G401 (cell line): ENCODE measurements around the gene LHX1. TPM values are rescaled to one million over a fixed set of nuclear protein-coding genes. Genes with fewer than 3 reads are reported as not detected.

Experiments
- DNase-seq: peaks from one replicate; pipeline ENCODE4 v3.0.0-alpha.2; 2015; ENCODE audit warnings: low spot score
- in situ Hi-C: cut with HindIII; loops from 2 replicates; pipeline ENCODE4 v1.10.0; 2016; ENCODE audit warnings: low sequenced_read_pairs, mixed read lengths
- total RNA-seq: library from RNA; depleted of rRNA; stranded (reverse); fragments of >200 nt; shearing (Covaris generic); gene quantifications from 2 replicates; pipeline ENCODE4 v1.2.3, GENCODE V29; 2014

Gene LHX1
- total RNA-seq, 1 experiment from 2014 or later = 3.7 TPM

DNA sequence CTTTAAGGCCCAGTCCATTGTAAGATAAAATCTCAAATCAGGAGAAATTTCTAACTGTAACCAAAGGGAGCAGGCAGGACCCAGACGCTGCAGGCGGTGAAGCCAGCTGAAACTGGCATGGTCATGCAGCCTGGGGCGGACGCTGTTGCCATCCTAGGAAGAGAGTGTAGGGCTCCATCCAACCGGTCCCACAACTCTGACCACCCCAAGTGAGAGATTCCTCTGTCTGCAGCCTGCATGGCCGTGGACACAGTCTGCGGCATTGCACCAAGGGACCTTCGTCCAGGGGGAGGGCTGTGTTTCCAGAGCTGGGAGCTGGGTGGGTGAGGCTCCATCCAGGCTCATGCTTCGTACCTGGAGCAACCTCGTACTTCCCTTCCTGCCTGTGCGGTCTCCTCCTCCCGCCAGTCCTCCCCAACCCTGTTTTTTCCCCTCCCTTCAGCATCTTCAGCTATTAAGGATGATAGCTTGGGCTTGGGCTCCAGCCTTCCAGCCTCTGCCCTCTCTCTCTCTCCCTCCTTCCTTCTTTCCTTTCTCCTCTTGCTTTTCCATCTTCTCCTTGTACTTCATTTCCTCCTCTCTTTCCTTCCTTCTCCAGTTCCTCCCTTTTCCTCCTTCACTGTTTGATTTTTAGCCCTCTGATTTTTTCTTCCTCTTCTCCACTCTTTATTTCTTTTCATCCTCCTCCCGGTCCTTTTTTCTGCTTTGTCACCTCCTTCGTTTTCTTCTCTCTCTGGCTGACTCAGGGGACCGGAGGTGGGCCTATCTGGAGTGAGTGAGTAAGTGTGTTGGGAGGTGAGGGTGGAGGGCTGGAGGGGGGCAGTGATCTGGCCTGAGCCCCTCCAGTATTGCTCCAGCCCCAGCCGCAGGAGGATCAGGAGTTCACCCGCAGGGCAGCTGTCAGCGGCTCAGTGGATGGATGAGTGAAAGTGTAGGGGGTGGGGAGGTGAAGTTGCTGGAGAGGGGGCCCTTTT, 17.0 kb upstream of the LHX1 start:
- in situ Hi-C loops = no loop called here
- peak; percentile 61 for DNase-seq

DNA sequence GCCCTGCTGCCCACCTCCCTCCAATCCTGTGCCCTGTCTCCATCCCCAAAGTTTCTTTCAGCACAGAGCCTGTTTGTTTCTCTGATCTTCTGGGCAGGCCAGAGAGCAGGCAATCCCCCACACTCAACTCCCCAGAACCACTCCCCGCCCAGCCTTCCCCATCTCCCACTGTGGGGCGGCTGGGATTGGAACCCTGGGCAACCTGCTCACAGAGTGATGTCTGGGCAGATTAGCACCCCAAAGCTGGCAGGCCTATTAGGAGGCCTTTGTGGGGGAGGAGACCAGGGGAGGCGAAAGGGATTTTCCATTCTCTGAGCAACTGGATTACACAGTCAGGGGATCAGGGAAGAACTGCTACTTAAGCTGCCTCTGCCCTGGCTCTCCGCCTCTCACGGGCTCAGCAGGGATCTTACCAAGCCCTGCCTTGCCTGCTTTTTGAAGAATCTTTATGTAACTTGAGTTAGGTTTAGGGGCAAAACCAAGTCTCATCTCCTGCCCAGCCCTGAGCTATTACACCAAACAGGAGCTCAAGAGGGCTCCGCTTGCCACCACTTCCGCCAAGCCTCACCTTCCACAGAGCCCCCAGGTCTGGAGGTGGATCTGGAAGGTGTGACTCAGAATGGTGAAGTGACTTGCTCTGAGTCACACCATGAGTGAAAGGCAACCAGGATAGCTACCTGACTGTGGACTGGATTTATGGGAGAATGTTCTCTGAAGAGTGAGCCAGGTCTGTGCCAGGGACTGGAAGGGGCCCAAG, 16.0 kb upstream of the LHX1 start:
- peak; percentile 60 for DNase-seq
- in situ Hi-C loops = no loop called here

DNA sequence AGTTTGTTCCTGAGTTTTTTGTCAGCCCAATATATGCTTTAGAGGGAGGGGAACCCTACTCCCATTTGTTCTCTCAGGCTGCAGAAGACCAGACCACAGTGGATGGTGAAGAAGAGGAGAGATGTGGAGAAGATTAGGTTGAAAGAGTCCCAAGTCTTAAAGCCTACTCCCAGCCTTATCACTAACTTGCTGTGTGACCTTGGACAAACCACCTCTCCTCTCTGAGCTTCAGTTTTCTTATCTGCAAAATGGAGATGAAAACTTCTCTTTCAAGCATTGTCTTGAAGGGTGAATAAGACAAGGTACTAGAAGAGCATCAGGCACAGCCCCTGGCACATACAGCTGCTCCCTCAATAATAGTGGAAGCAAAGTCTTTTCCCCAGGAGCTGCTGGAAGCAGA, 15.1 kb upstream of the LHX1 start:
- no peak for DNase-seq
- in situ Hi-C loops = no loop called here

DNA sequence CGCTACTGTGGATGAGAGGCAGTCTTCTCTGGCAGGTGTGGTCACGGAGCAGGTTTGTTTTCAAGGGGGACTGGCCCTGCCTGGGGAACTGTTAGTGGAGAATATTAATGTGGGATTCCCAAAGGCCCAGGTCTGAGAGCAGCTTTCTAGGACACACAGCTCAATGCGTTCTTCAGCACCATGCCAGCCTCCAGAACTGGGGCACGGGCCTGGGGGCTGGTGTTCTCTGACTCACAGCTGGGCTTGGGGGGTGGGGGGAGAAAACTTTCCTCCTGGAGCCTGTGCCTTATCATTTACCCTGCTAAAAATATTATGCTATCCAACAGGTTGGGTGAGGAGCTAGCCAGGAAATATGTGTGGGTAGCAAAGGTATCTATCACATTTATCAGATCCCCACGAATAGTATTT, 13.5 kb upstream of the LHX1 start:
- peak; percentile 31 for DNase-seq
- in situ Hi-C loops = no loop called here

DNA sequence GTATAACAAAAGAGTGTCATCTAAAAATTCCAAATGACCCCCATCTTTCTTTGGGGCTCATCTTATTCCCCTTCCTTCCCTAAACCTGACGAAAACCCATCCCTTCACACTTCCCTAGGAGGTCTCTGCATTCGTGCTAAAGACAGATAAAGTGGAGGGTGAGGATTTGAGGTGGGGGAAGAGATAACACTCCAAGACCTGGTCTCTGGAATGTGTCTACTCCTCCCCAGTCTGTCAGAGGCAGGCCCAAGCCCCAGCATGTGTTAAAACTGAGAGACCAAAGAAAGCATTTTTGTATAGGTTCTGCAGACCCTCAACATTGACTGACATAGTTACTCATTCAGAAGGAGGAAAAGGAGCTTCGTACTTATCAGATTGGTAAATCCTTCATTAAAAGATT, 11.0 kb upstream of the LHX1 start:
- in situ Hi-C loops = loop anchor here (25.0 kb wide), 1 partner anchor 89 kb away; no protein-coding TSS in a partner anchor
- DNase-seq = peak; percentile 16

DNA sequence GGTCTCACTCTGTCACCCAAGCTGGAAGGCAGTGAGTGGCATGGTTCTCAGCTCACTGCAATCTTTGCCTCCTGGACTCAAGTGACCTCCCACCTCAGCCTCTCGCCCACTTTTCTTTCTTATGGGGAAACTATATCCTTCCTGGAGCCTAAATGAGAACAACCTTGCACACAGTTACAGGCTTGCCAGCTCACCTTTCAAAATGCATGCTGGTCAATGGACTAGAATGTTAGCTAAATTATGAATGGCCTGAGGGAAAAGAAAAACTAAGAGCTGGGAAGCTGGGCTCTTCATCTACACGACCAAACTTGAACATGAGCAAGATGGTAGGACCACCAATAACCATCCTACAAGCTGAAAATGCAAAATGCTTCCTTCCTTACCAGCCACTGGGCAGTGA, 10.6 kb upstream of the LHX1 start:
- in situ Hi-C loops = loop anchor here (25.0 kb wide), 1 partner anchor 89 kb away; no protein-coding TSS in a partner anchor
- no peak for DNase-seq

DNA sequence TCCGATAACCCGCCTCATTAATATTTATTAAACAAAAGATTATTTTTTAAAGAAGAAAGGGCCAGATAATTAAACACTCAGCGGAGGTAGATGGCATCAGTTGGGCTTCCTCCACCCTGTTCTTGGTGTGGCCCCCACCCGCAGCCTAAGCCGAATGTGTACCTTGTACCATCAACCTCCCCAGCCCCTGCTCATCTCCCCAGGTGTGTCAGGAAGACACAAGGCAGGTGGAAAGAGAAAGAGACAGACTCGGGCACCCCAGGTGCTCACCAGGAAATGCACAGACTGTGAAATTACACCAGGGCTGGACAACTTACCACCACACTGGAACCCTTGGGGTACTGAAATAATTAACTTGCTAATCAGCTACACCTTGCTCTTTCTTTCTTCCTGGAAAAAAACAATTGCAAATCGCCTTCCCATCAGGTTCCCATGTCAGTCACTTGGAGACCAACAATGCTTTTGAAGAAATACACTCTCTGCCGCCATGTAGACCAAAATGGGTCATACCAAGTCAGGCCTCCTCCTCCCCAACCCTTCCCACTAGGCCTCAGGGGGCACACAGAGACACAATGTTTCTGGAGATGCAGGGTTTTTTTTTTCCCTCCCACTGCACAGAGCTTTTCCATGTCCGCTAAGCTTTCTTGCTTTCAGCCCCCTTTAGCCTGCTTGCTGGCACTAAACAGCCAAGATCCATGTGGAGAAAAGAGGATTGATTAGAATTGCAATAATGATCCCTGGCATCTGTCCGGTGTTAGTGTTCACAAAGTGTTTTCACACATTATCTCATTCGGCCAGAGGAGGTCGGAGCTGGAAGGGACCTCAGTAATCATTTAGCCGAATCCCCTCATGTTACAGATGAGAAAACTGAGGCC, 8.6 kb upstream of the LHX1 start:
- in situ Hi-C loops = loop anchor here (25.0 kb wide), 1 partner anchor 91 kb away; no protein-coding TSS in a partner anchor
- peak; percentile 68 for DNase-seq

DNA sequence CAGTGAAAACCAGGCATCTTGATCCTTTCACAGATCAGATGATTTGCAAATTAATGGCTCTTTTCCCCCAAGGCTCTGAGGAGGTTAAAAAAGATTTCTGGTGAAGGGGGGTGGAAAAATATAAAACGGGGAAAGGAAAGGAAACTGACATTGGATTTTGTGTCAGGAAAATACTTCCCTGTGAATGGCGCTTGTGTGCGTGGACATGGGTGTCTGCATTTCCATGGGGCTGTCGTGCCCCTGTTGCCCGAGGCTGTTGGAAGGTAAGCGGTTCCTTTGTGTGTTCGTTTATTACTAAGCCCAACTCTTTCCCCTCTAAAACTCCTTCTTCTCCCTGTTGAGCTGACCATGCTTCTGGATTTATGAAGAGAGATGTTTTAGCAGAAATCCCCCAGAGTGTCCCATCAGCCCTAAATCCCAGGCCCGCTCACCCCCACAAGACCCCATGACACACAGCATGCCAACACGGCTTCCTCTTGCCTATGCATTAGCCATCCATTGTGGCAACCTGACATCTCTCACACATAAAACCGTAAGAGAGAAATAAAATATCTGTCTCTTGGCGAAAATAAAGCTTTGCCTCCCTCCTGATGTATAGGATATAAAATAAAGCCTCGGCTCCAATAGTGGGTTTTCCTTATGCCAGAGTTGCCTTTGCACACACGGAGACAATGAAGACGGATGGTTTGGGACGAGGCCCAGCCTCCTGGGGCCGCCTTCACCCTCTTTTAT, 7.3 kb upstream of the LHX1 start:
- in situ Hi-C loops = loop anchor here (25.0 kb wide), 1 partner anchor 93 kb away; no protein-coding TSS in a partner anchor
- peak; percentile 38 for DNase-seq

DNA sequence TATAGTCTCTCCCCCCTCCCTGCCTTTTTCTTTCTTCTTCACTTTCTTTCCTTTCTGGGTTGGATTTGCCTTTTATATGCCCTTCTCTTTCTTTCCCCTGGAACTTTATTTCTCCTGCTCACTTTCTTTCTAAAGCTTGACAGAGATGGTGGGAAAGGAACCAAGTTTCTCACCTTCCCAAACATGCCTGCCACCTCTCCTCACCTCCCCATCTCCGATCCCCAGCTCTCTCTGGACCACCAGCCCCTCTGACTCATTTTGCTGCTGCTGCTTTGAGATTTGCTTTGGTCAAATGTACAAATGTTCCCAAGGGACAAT, 6.7 kb upstream of the LHX1 start:
- in situ Hi-C loops = loop anchor here (25.0 kb wide), 1 partner anchor 93 kb away; no protein-coding TSS in a partner anchor
- DNase-seq = no peak

DNA sequence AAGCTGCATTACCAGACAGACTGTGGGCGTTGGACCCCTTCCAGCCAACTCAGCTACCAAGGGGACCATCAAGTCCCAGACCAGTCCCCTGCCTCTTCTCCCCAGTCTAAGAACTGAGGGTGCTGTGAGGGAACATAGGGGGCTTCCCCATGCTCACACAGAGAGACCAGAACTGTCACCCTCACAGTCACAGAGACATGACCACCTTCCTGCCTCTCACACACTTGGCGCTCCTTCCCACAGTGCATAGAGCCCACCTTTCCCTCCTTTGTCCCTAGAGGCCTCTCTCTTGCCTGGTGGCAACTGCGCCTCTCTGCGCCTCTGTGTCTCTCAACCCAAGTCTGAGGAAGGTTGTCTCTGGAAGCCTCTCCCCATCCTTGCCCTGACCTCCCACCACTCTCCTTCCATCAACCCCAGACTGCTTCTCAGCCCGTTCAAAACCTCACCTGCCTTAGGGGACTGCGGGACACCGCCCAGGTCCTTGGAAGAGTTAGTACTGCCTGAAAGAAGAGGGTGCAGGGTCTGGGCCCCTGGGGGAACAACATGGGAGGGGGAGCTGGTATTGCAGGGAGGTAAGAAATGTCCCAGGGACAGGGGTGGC, 6.1 kb upstream of the LHX1 start:
- in situ Hi-C loops = loop anchor here (25.0 kb wide), 1 partner anchor 94 kb away; no protein-coding TSS in a partner anchor

DNA sequence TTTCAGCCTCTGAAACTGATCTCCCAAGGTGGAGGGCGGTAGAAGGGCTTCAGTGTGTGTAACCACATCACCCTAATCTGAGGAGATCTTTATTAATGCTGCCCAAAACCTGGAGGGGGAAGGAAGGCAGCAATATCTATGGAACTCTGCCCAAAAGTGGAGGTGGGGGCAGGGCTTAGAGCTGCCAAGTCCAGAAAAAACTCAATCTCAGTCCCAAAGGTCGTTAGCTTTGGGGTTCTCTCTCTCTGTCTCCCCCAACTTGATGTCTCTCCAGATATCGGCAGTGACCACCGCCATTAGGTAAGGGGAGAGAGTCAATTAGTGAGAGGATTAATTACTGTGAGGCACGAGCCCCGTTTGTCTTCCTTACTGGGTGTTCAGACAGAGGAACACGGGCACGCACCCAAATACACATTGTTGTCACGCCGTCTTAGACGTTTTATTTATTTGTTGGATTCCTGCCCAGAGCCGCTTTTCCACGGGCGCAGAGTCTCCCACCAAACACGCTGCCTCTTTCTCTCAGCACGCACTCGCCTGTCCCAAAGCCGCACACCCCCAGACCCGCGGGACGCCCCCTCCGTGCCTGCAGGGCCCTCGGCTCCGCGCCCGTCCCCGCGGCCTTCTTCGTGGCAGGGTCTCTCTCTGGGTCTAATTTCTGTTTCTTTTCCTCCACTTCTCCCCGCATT, 5.4 kb upstream of the LHX1 start:
- in situ Hi-C loops = loop anchor here (25.0 kb wide), 1 partner anchor 95 kb away; no protein-coding TSS in a partner anchor
- DNase-seq = peak; percentile 76

More for the DNA sequence above, 6.1 kb upstream of the LHX1 start:
- DNase-seq = peak; percentile 26

DNA sequence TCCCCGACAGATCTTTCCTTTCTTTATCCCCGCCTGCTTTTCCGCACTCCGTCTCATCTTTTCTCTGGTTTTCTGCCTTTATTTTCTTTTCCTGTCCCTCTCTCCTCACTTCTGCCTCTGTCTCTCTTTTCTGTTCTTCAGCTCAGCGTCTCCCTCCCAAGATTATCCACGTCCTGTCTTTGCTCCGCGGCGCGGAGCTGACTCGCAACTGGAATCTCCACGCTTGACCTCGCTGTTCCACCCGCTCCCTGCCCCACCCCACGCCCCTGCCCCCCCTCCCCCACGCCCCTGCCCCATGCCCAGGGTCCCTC, 4.9 kb upstream of the LHX1 start:
- in situ Hi-C loops = loop anchor here (25.0 kb wide), 1 partner anchor 95 kb away; no protein-coding TSS in a partner anchor
- peak; percentile 32 for DNase-seq

DNA sequence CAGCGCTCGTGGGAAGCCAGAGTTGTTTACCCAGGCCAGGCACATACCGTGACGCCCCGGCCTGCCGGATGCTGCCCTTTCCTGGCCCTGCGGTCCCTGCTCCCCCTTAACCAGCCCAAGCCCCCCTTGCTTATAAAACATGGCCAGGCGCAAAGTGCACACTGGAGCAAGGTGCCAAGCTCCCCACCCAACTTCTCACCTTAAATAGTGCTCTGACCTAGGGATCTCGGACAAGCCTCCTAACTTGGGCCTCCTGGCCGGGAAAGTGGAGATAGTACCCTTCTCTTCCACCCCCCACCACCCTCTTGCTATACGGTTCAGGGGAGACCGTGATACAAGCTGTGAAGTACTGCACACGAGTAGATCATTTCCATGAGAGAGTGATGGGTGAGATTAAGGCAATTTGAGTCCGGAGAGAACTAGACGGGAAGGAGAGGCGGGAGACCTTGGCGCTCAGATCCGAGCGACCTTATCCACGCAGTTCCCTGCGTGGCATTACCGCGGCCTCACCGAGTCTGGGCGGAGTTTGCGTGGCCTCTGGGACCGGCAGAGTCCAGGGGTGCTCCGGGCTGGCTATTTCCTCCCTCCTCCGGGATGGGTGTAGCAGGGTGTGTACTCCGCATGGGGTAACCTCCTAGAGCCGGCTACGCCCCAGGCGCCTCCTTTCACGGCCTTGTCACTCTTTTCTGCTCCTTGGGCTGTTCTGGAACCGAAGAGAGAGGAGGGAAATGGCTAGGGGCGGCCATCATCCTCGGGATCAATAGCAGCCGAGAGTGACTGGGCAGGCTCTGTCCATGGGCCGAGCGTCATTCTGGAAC, 4.4 kb upstream of the LHX1 start:
- DNase-seq = peak; percentile 34
- in situ Hi-C loops = loop anchor here (25.0 kb wide), 1 partner anchor 96 kb away; no protein-coding TSS in a partner anchor

DNA sequence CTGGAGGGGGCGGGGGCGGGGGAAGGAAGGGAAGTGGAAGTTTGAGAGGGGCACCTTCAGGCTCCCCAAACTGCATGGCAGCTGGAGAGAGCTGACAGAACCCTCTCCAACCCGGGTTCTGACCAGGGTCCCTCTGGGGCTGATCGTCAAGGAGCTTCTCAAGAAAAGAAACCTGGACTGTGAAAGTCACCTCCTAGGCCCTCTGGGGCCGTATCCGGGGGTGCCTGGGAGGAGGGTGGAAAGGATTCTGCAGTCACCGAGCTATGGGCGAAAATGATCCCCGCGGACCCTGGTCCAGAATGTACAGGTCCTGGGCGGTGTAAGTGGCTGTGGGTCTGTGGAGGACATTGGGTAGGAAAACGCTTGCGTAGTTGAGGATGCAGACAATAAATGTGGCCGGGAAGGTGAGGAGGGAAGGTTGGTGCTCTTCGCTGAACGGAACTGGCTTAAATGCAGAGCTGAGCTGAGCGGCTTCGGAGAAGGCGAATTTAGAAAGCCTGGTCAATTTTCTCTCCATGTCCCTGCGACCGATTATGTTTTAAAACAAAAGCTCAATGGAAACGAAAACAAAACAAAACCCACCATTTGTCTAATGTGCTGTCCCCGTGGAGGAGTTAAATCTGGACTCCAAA, 3.6 kb upstream of the LHX1 start:
- no peak for DNase-seq
- in situ Hi-C loops = loop anchor here (25.0 kb wide), 1 partner anchor 96 kb away; no protein-coding TSS in a partner anchor

DNA sequence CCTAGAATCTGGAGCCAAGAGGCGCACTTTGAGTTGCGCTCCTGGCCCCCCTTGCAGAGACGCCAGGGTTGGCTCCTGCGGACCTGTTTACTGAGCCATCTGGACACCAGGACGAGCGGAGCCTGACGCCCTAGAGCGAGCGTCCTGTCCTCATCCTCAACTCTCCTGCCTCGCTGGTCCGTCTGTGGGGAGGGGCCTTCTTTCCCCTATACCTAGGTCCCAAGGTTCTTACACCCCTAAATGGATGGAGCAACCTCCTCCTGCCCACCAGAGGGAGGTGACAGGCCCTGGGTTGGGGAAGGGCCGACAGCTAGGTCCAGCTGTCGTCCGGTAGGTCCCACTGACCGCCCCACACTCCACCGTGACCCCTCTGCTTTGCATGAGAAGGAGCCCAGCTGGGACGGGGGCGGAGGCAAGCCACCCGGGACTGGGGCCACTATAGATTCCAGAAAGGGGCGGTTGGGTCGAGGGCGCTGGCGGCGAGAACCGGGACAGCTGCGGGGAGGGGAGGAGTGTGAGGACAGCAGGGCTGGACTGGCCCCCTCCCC, 3.1 kb upstream of the LHX1 start:
- DNase-seq = peak; percentile 93
- in situ Hi-C loops = loop anchor here (25.0 kb wide), 1 partner anchor 97 kb away; no protein-coding TSS in a partner anchor
